Activated T-cell treated with anti-CD3 and anti-CD28 coated beads, Interleukin-2, amount 50 U/mL, for 1 hour (primary cell): ENCODE data around the gene ATP5F1A.
"Not testable (repeated sequence)": the region's sequence is repeated elsewhere in the genome, so short reads cannot be mapped to it uniquely, and the experiment has no call there.

Experiments
- DNase-seq: peaks from one replicate; pipeline ENCODE4 v3.0.0-alpha.2; 2020

Gene ATP5F1A

GRCh38 chr18:46097801-46098615, at the start of gene ATP5F1A:
TSS of gene ATP5F1A (minus strand) at chr18:46098296. CDS start at chr18:46098231, 65 bp downstream.
- DNase-seq: peak; percentile 85

GRCh38 chr18:46141199-46141598, 43.1 kb upstream of the ATP5F1A start:
- DNase-seq: no peak

GRCh38 chr18:46140173-46140572, 42.1 kb upstream of the ATP5F1A start:
- no peak for DNase-seq

- no peak for DNase-seq
Observed at GRCh38 chr18:46134920-46135675, 37.0 kb upstream of the ATP5F1A start.

GRCh38 chr18:46133534-46133933, 35.4 kb upstream of the ATP5F1A start:
- DNase-seq: no peak

GRCh38 chr18:46130549-46130948, 32.5 kb upstream of the ATP5F1A start:
- not testable (repeated sequence) for DNase-seq

- DNase-seq: no peak
Observed at GRCh38 chr18:46130061-46130460, 32.0 kb upstream of the ATP5F1A start.

GRCh38 chr18:46126625-46127024, 28.5 kb upstream of the ATP5F1A start:
- not testable (repeated sequence) for DNase-seq

- DNase-seq: no peak
Observed at GRCh38 chr18:46113751-46114150, 15.7 kb upstream of the ATP5F1A start.

GRCh38 chr18:46110406-46110805, 12.3 kb upstream of the ATP5F1A start:
- no peak for DNase-seq

GRCh38 chr18:46109386-46109785, 11.3 kb upstream of the ATP5F1A start:
- DNase-seq: no peak

- DNase-seq: peak; percentile 86
Observed at GRCh38 chr18:46104128-46104911, 6.2 kb upstream of the ATP5F1A start, which contains the start of gene HAUS1. TSS of gene HAUS1 (plus strand) at chr18:46104385. CDS start at chr18:46104412, 27 bp downstream.

GRCh38 chr18:46099463-46099862, 1.4 kb upstream of the ATP5F1A start:
- DNase-seq: no peak

GRCh38 chr18:46098616-46098933, 479 bp upstream of the ATP5F1A start:
- no peak for DNase-seq

- DNase-seq: no peak
Observed at GRCh38 chr18:46097431-46097800, 680 bp downstream of the ATP5F1A start.

GRCh38 chr18:46096651-46097300, 1.3 kb downstream of the ATP5F1A start:
- no peak for DNase-seq

GRCh38 chr18:46095532-46095931, 2.6 kb downstream of the ATP5F1A start:
- DNase-seq: no peak

GRCh38 chr18:46088501-46088900, 9.6 kb downstream of the ATP5F1A start:
- not testable (repeated sequence) for DNase-seq

- DNase-seq: no peak
Observed at GRCh38 chr18:46084431-46084830, 13.7 kb downstream of the ATP5F1A start.

- DNase-seq: no peak
Observed at GRCh38 chr18:46080156-46080555, 17.9 kb downstream of the ATP5F1A start.

GRCh38 chr18:46079336-46079735, 18.8 kb downstream of the ATP5F1A start:
- no peak for DNase-seq

- DNase-seq: no peak
Observed at GRCh38 chr18:46073474-46074331, 24.4 kb downstream of the ATP5F1A start.
